Lower leg skin (tissue), 4 donors: ENCODE data around the gene PRDM11. TPM values are rescaled to one million over a fixed set of nuclear protein-coding genes. Genes with fewer than 3 reads are reported as not detected.

Source experiments
- DNase-seq, 2 donors: peaks; one replicate each; pipeline ENCODE4 v3.0.0-alpha.2; 2019; ENCODE audit warnings: low spot score in 2 of 2
- H3K4me3 ChIP-seq: fragments of 200-600 bp; sonication (generic); 2 replicates; pipeline ENCODE4 v1.5.1; 2017; ENCODE audit warnings: mild to moderate bottlenecking, low read depth; ENCODE audit not compliant: poor library complexity, severe bottlenecking
- CTCF ChIP-seq, 3 donors: fragments of 450-650 bp; IDR thresholded peaks; one replicate each; pipeline ENCODE4 v1.5.1; 2016; ENCODE audit warnings: antibody characterized with exemption in 3 of 3, mild to moderate bottlenecking in 3 of 3, moderate library complexity in 2 of 3
- POLR2A ChIP-seq, 2 donors: fragments of 450-650 bp; IDR thresholded peaks; one replicate each; pipeline ENCODE4 v1.6.1; 2016 to 2017; ENCODE audit warnings: antibody characterized with exemption in 2 of 2, mild to moderate bottlenecking in 1 of 2, moderate library complexity in 1 of 2
- WGBS, 2 donors: methylation state at CpG; one replicate each; pipeline ENCODE4 v1.1.5; 2018; 5-methylcytosine and 5-hydroxymethylcytosine counted together
- intact Hi-C: fragments of 100-400 bp; cut with DNase I; formaldehyde crosslinking; loops from one replicate; pipeline ENCODE4 v1.15.0; 2023; ENCODE audit warnings: low total_unique reads
- total RNA-seq, 4 donors: library from RNA; depleted of rRNA; stranded (reverse); fragments of >200 nt; gene quantifications; one replicate each; pipeline ENCODE4 v1.1.0, GENCODE V29; 2016

Gene PRDM11
- total RNA-seq, 4 donors from 2014 or later, result 3.2 to 9.5 (median 6.6) TPM

- no peak for TF ChIP-seq CTCF (IDR thresholded peaks at IDR 0.05)
- no peak for TF ChIP-seq POLR2A (IDR thresholded peaks at IDR 0.05)
- no peak overlapping the region for H3K4me3 ChIP-seq
- WGBS, 2 donors, result 88 to 91% methylated on average over 5 of the region's 5 CpGs
- no peak for DNase-seq
- intact Hi-C loops, result no loop called here
These were observed 19.6 kb downstream of the PRDM11 start for GRCh38 chr11:45165806-45166603.

GRCh38 chr11:45166604-45166897, 20.1 kb downstream of the PRDM11 start:
- WGBS, 2 donors, result 70 to 72% methylated on average over 4 of the region's 4 CpGs
- H3K4me3 ChIP-seq, result no peak overlapping the region
- DNase-seq, result no peak
- intact Hi-C loops, result no loop called here
- TF ChIP-seq POLR2A (IDR thresholded peaks at IDR 0.05) (no peak), CTCF (IDR thresholded peaks at IDR 0.05) (no peak)

GRCh38 chr11:45167283-45167682, 20.8 kb downstream of the PRDM11 start:
- no peak overlapping the region for H3K4me3 ChIP-seq
- DNase-seq, result no peak
- TF ChIP-seq CTCF (IDR thresholded peaks at IDR 0.05) (no peak), POLR2A (IDR thresholded peaks at IDR 0.05) (no peak)
- intact Hi-C loops, result no loop called here
- 75 to 82% methylated on average over 2 of the region's 2 CpGs for WGBS, 2 donors

GRCh38 chr11:45168366-45169130, 22.1 kb downstream of the PRDM11 start:
- intact Hi-C loops, result no loop called here
- 65 to 73% methylated on average over 8 to 10 of the region's 10 CpGs for WGBS, 2 donors
- H3K4me3 ChIP-seq, result no peak overlapping the region
- no peak for DNase-seq
- TF ChIP-seq POLR2A (IDR thresholded peaks at IDR 0.05) (no peak), CTCF (IDR thresholded peaks at IDR 0.05) (no peak)

DNA sequence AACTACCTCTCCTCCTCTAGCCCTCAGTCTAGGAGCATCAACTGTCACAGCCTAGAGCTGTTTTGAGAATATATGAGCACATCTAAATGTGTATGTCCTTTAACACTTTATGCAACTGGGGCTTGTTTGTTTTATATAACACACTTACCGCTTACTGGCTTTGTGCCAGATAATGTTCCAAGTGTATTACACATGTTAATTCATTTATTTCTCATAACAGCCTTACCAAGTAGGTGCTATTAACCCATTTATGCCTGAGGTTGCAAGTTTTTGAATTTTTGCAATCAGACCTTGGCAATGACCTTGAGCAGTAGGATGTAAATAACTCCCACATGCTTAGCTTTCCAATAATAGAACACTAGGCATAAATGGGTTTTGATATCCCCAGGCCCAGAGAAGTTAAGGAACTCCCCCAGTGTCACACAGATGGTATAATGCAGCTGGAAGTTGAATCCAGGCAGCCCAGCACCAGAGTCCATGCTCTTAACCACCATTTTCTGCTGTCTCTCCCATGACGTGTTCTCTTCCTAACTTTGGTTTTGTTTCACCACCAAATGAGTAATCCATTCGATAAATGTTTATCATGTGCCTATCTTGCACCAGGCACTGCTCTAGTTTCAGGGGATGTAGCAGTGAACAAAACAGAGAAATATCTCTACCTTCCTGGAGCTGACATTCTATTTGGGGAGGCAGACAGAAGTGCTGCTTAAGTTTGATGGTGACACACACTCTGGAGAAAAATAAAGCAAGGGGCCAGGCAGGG, 23.1 kb downstream of the PRDM11 start:
- peak in 1 of 2 donors; percentile 10 for DNase-seq
- no peak overlapping the region for H3K4me3 ChIP-seq
- WGBS, 2 donors, result 59 to 60% methylated on average over 3 of the region's 3 CpGs
- TF ChIP-seq CTCF (IDR thresholded peaks at IDR 0.05) (no peak), POLR2A (IDR thresholded peaks at IDR 0.05) (no peak)
- intact Hi-C loops, result no loop called here
